ENCODE data around the gene VSIR.

GRCh38 chr10:71796749-71797405 is 23.6 kb upstream of the VSIR start:
- TF ChIP-seq CTCF (IDR thresholded peaks at IDR 0.05) (no peak), POLR2A (IDR thresholded peaks at IDR 0.05) (no peak)
